AG10803 (cell line): ENCODE measurements around the gene CCL13.

Experiments
- DNase-seq: peaks from one replicate; pipeline ENCODE4 v3.0.0; 2010; ENCODE audit warnings: low read depth
- H3K4me3 ChIP-seq: 2 replicates; pipeline ENCODE4 v1.5.1; 2011; ENCODE audit warnings: mild to moderate bottlenecking, low read length, control low read depth
- CTCF ChIP-seq: conservative IDR thresholded peaks from 2 replicates; pipeline ENCODE4 v1.5.1; 2011; ENCODE audit warnings: mild to moderate bottlenecking, low read length, control low read depth, inconsistent platforms

Gene CCL13

GRCh38 chr17:34382621-34383124, 26.4 kb downstream of the CCL13 start:
- no peak for TF ChIP-seq CTCF
- no peak overlapping the region for H3K4me3 ChIP-seq
- DNase-seq: no peak

GRCh38 chr17:34383216-34383615, 26.9 kb downstream of the CCL13 start:
- TF ChIP-seq CTCF: no peak
- H3K4me3 ChIP-seq: no peak overlapping the region
- DNase-seq: no peak

GRCh38 chr17:34384271-34384670, 28.0 kb downstream of the CCL13 start:
- TF ChIP-seq CTCF: no peak
- no peak for DNase-seq
- no peak overlapping the region for H3K4me3 ChIP-seq

- no peak for DNase-seq
- TF ChIP-seq CTCF: no peak
- no peak overlapping the region for H3K4me3 ChIP-seq
Observed at GRCh38 chr17:34384822-34385605, 28.7 kb downstream of the CCL13 start.

GRCh38 chr17:34386343-34386696, 30.0 kb downstream of the CCL13 start:
- DNase-seq: no peak
- no peak for TF ChIP-seq CTCF
- no peak overlapping the region for H3K4me3 ChIP-seq

- TF ChIP-seq CTCF: no peak
- no peak overlapping the region for H3K4me3 ChIP-seq
- no peak for DNase-seq
Observed at GRCh38 chr17:34386697-34387550, 30.6 kb downstream of the CCL13 start.
